ENCODE results near the gene DENND1A. TPM values are rescaled to one million over a fixed set of nuclear protein-coding genes. Genes with fewer than 3 reads are reported as not detected.

Gene DENND1A
- total RNA-seq, 1 donor from 2014 or later: 12.7 TPM

DNA sequence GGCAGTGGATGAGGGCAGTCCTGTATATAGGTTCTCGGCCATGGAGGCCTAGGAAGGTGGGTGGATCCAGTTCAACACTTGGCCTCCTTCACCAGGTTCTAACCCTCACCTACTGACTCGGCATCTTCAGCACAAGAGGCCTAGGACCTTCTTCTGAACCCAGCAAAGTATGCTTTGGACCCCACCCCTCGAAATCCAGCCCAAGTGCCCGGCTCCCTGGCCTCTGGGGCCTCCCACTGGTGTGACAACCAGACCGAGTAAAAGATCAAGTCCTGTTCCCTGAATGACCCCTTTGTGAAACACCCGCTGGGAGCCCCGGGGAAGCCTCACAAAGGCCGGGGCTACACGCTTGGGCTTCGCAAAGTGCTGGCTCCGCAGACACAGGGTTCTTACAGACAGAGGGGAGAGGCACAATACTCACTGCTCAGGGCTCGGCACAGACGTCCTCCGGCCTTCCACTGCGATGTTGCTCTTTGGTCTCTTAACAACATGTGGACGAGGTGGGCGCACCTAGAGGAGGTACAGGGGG is 526.9 kb downstream of the DENND1A start:
- Mint-ChIP-seq H3K27ac (ENCODE audit: unreplicated experiment) (no peak overlapping the region), H3K9me3 (ENCODE audit: unreplicated experiment) (no peaks in the 10 kb centered on the region), H3K4me3 (ENCODE audit: unreplicated experiment) (no peak overlapping the region), H3K27me3 (ENCODE audit: low read depth, unreplicated experiment) (peaks cover 18% of the 10 kb centered on the region), H3K4me1 (ENCODE audit: low read depth, unreplicated experiment) (peaks cover 12% of the 10 kb centered on the region), H3K36me3 (ENCODE audit: low read depth, unreplicated experiment) (peaks cover 3% of the 10 kb centered on the region)
- Histone ChIP-seq H2AFZ (ENCODE audit: low read depth, low read length) (no peak overlapping the region), H3K4me2 (ENCODE audit: low read length) (no peak overlapping the region), H3K4me3 (ENCODE audit: insufficient read depth, low read depth, low read length) (no peak overlapping the region), H3K9me3 (ENCODE audit: insufficient read depth, low read depth, low read length) (no peaks in the 10 kb centered on the region), H3K9ac (ENCODE audit: low read length) (no peak overlapping the region), H4K20me1 (ENCODE audit: insufficient read depth, low read length) (peaks cover 3% of the 10 kb centered on the region), H3K36me3 (ENCODE audit: insufficient read depth, low read length) (no peaks in the 10 kb centered on the region), H3K4me1 (ENCODE audit: insufficient read depth, low read length) (peaks cover 12% of the 10 kb centered on the region), H3K79me2 (ENCODE audit: insufficient read depth, low read length) (no peaks in the 10 kb centered on the region), H3K27me3 (ENCODE audit: insufficient read depth, low read length) (peaks cover 2% of the 10 kb centered on the region), H3K27ac (ENCODE audit: low read depth, low read length) (no peak overlapping the region)
- no peak for TF ChIP-seq EZH2 (IDR thresholded peaks at IDR 0.05; ENCODE audit: insufficient read depth, low read length)
- TF ChIP-seq, protein P1, sequence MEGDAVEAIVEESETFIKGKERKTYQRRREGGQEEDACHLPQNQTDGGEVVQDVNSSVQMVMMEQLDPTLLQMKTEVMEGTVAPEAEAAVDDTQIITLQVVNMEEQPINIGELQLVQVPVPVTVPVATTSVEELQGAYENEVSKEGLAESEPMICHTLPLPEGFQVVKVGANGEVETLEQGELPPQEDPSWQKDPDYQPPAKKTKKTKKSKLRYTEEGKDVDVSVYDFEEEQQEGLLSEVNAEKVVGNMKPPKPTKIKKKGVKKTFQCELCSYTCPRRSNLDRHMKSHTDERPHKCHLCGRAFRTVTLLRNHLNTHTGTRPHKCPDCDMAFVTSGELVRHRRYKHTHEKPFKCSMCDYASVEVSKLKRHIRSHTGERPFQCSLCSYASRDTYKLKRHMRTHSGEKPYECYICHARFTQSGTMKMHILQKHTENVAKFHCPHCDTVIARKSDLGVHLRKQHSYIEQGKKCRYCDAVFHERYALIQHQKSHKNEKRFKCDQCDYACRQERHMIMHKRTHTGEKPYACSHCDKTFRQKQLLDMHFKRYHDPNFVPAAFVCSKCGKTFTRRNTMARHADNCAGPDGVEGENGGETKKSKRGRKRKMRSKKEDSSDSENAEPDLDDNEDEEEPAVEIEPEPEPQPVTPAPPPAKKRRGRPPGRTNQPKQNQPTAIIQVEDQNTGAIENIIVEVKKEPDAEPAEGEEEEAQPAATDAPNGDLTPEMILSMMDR (IDR thresholded peaks at IDR 0.05; ENCODE audit: insufficient read depth, low read depth, low read length): no peak
- FAIRE-seq (no peak), DNase-seq (ENCODE audit: low read depth) (no peak)

DNA sequence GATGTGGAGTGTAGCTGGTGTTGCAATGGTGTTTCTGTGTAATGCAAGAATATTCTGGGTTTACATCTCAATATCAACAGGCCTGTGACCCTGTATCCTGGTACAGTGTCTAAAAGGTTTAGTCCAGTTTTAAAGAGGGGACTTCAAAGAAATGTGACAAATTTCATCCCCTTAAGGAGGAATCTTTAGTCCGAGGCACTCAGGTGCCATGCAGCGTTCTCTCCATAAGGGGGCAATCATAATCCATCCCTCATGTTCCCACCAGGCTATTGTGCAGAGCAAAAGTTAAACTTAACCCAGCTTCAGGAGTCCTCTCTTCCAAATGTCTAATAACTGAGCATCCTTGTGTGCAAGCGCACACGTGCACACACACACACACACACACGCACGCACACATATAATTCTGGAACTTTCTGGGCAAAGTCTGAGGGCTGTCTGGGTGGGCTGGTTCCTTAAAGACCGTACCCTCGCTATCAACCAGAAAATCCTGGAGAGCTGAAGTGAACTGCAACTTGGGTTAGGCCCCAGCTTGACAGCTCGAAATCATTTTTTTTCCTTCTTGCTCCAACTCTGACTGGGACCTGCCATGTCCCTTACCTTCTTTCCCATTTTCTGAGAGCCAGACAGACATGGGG is 527.9 kb downstream of the DENND1A start:
- TF ChIP-seq, protein P1 (IDR thresholded peaks at IDR 0.05; ENCODE audit: insufficient read depth, low read depth, low read length): peak; percentile 95
- TF ChIP-seq EZH2 (IDR thresholded peaks at IDR 0.05; ENCODE audit: insufficient read depth, low read length): no peak

DNA sequence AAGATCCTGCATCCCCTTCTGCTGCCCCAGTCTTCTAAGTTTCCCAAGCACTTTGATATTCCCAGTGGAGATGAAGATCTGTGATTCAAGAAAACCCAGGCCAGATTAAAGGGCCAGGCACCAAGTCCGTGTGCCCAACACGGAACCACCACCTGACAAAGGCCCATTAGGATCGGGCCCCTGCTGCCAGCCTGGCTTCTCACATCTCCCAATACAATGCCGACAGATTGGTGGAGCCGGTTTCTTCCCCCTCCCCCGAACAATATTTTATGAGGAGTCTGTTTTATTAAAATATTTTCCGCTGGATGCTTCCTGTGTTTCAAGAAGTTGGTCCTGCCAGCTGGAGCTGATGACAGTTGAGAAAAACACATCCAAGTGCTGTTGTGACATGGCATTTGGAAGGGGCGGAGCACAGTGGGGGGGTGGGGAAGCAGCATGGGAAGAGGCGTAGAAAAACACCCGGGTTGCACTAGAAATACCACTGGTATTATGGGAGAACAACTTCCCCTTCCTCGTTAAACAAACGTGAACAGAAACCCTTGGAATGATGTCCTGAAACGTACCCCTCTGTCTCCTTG is 528.9 kb downstream of the DENND1A start:
- H3K36me3 ChIP-seq (ENCODE audit: insufficient read depth, low read length): no peaks in the 10 kb centered on the region
- Mint-ChIP-seq H3K36me3 (ENCODE audit: low read depth, unreplicated experiment) (peaks cover 3% of the 10 kb centered on the region), H3K27ac (ENCODE audit: unreplicated experiment) (no peak overlapping the region), H3K9me3 (ENCODE audit: unreplicated experiment) (no peaks in the 10 kb centered on the region), H3K4me3 (ENCODE audit: unreplicated experiment) (no peak overlapping the region), H3K27me3 (ENCODE audit: low read depth, unreplicated experiment) (peaks cover 28% of the 10 kb centered on the region), H3K4me1 (ENCODE audit: low read depth, unreplicated experiment) (peaks cover 2% of the 10 kb centered on the region)
- DNase-seq (ENCODE audit: low read depth): no peak
- no peak for FAIRE-seq
- TF ChIP-seq, protein P1 (IDR thresholded peaks at IDR 0.05; ENCODE audit: insufficient read depth, low read depth, low read length): no peak
- no peak for TF ChIP-seq EZH2 (IDR thresholded peaks at IDR 0.05; ENCODE audit: insufficient read depth, low read length)
- H3K9me3 ChIP-seq (ENCODE audit: insufficient read depth, low read depth, low read length): no peaks in the 10 kb centered on the region
- H3K79me2 ChIP-seq (ENCODE audit: insufficient read depth, low read length): no peaks in the 10 kb centered on the region
- no peak overlapping the region for H3K4me3 ChIP-seq (ENCODE audit: insufficient read depth, low read depth, low read length)
- H4K20me1 ChIP-seq (ENCODE audit: insufficient read depth, low read length): peaks cover 3% of the 10 kb centered on the region
- H3K27me3 ChIP-seq (ENCODE audit: insufficient read depth, low read length): peaks cover 2% of the 10 kb centered on the region
- H2AFZ ChIP-seq (ENCODE audit: low read depth, low read length): no peak overlapping the region
- no peaks in the 10 kb centered on the region for H3K4me1 ChIP-seq (ENCODE audit: insufficient read depth, low read length)
- H3K27ac ChIP-seq (ENCODE audit: low read depth, low read length): no peak overlapping the region
- no peak overlapping the region for H3K9ac ChIP-seq (ENCODE audit: low read length)
- H3K4me2 ChIP-seq (ENCODE audit: low read length): no peak overlapping the region

More for the DNA sequence above, 527.9 kb downstream of the DENND1A start:
- H2AFZ ChIP-seq (ENCODE audit: low read depth, low read length): no peak overlapping the region
- no peak overlapping the region for H3K4me3 ChIP-seq (ENCODE audit: insufficient read depth, low read depth, low read length)
- H3K9me3 Mint-ChIP-seq (ENCODE audit: unreplicated experiment): no peaks in the 10 kb centered on the region
- H3K36me3 Mint-ChIP-seq (ENCODE audit: low read depth, unreplicated experiment): peaks cover 3% of the 10 kb centered on the region
- no peaks in the 10 kb centered on the region for H3K36me3 ChIP-seq (ENCODE audit: insufficient read depth, low read length)
- H3K4me1 Mint-ChIP-seq (ENCODE audit: low read depth, unreplicated experiment): peaks cover 9% of the 10 kb centered on the region
- H4K20me1 ChIP-seq (ENCODE audit: insufficient read depth, low read length): peaks cover 3% of the 10 kb centered on the region
- peaks cover 21% of the 10 kb centered on the region for H3K27me3 Mint-ChIP-seq (ENCODE audit: low read depth, unreplicated experiment)
- peaks cover 2% of the 10 kb centered on the region for H3K27me3 ChIP-seq (ENCODE audit: insufficient read depth, low read length)
- no peak overlapping the region for H3K4me3 Mint-ChIP-seq (ENCODE audit: unreplicated experiment)
- no peak overlapping the region for H3K27ac Mint-ChIP-seq (ENCODE audit: unreplicated experiment)
- H3K9me3 ChIP-seq (ENCODE audit: insufficient read depth, low read depth, low read length): no peaks in the 10 kb centered on the region
- DNase-seq (ENCODE audit: low read depth): peak; percentile 20
- H3K4me2 ChIP-seq (ENCODE audit: low read length): no peak overlapping the region
- no peak overlapping the region for H3K9ac ChIP-seq (ENCODE audit: low read length)
- no peak overlapping the region for H3K27ac ChIP-seq (ENCODE audit: low read depth, low read length)
- peaks cover 7% of the 10 kb centered on the region for H3K4me1 ChIP-seq (ENCODE audit: insufficient read depth, low read length)
- no peak for FAIRE-seq
- H3K79me2 ChIP-seq (ENCODE audit: insufficient read depth, low read length): no peaks in the 10 kb centered on the region

All from astrocyte (in vitro differentiated cells and primary cell).